ENCODE data around the gene RAB6B. TPM values are rescaled to one million over a fixed set of nuclear protein-coding genes. Genes with fewer than 3 reads are reported as not detected.
A peak's percentile ranks its signal among the peaks of the same experiment; 100 is the strongest.

Gene RAB6B
- total RNA-seq, 4 donors from 2014 or later = 0.30 to 1.1 (median 0.65) TPM

DNA sequence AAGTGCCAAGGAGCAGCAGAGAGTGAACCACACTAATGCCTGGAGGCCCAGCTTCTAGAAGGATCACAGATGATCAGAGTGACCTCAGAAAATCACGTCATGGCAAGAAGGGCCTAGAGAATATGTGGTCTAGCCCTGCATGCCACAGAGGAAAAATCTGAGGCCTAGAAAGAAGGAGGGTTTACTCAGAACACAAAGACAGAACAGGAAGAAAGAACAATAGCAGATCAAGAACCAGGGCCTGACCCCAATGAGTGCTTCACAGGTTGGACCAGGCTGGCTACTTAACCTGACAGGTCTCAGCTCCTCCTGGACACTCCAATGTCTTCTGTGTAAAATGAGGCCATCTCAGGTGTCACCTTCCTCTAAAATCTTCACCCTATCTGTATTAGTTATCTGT is 14.2 kb downstream of the RAB6B start:
- no peak for TF ChIP-seq POLR2A (IDR thresholded peaks at IDR 0.05)
- 71 to 81% methylated on average over 1 of the region's 1 CpG for WGBS, 2 donors
- H3K4me3 ChIP-seq (ENCODE audit: low read depth, poor library complexity, severe bottlenecking) = no peak overlapping the region
- DNase-seq (ENCODE audit: low spot score in 2 of 2) = peak in 1 of 2 donors; percentile 15
- intact Hi-C loops (cut with DNase I; ENCODE audit: low total_unique reads) = no loop called here

DNA sequence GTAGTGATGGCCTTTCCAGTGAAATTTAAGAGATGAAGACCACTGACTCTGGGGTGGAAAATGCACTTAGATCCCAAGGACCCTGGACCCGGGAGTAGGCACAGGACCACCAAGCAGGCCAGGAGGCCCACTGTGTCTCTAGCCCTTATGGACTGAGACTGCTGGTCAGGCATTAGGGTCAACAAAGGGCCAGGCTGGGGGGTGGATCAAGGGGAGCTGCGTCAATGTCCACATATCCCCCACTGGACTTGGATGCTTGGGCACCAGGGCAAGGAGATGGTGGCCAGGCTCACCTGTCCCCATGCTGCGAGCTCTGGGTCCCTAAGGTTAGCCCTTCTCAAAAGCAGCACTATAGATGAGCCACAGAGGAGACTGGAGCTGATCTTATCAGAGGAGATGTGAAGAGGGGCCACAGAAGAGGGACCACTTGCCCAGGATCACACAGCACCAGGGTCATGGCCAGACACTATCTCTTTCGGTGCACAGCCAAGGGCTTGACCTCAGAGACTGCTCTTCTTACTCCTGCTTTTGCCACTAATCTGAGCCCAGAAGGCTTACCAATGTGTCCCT is 14.7 kb downstream of the RAB6B start:
- DNase-seq (ENCODE audit: low spot score in 2 of 2) = peak in 1 of 2 donors; percentile 67
- WGBS, 2 donors = 97 to 100% methylated on average over 3 to 4 of the region's 4 CpGs
- no peak overlapping the region for H3K4me3 ChIP-seq (ENCODE audit: low read depth, poor library complexity, severe bottlenecking)
- TF ChIP-seq, protein P1, sequence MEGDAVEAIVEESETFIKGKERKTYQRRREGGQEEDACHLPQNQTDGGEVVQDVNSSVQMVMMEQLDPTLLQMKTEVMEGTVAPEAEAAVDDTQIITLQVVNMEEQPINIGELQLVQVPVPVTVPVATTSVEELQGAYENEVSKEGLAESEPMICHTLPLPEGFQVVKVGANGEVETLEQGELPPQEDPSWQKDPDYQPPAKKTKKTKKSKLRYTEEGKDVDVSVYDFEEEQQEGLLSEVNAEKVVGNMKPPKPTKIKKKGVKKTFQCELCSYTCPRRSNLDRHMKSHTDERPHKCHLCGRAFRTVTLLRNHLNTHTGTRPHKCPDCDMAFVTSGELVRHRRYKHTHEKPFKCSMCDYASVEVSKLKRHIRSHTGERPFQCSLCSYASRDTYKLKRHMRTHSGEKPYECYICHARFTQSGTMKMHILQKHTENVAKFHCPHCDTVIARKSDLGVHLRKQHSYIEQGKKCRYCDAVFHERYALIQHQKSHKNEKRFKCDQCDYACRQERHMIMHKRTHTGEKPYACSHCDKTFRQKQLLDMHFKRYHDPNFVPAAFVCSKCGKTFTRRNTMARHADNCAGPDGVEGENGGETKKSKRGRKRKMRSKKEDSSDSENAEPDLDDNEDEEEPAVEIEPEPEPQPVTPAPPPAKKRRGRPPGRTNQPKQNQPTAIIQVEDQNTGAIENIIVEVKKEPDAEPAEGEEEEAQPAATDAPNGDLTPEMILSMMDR (IDR thresholded peaks at IDR 0.05) = no peak
- no peak for TF ChIP-seq POLR2A (IDR thresholded peaks at IDR 0.05)
- intact Hi-C loops (cut with DNase I; ENCODE audit: low total_unique reads) = no loop called here

DNA sequence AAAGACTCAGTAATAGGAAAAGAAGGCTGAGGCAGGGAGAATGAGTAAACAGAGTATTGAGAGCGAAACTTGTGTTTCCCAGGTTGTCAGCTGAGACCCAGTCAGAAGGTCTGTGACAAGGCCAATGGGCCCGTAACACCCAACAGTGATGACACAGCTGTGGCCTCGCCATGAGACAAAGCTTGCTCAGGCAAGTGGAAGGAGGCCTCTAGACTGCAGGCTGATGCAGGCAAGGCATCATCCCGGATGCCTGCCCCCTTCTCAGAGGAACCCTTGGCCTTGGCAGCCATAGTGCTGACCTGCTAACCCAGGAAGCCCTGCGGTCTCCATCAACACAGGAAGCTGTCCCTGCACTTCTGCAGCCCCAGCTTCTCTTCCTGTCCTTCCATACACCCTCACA is 15.4 kb downstream of the RAB6B start:
- WGBS, 2 donors = 88 to 93% methylated on average over 5 of the region's 5 CpGs
- peak in 1 of 2 donors; percentile 45 for DNase-seq (ENCODE audit: low spot score in 2 of 2)
- no peak for TF ChIP-seq POLR2A (IDR thresholded peaks at IDR 0.05)
- TF ChIP-seq, protein P1 (IDR thresholded peaks at IDR 0.05) = no peak
- H3K4me3 ChIP-seq (ENCODE audit: low read depth, poor library complexity, severe bottlenecking) = no peak overlapping the region
- intact Hi-C loops (cut with DNase I; ENCODE audit: low total_unique reads) = no loop called here

DNA sequence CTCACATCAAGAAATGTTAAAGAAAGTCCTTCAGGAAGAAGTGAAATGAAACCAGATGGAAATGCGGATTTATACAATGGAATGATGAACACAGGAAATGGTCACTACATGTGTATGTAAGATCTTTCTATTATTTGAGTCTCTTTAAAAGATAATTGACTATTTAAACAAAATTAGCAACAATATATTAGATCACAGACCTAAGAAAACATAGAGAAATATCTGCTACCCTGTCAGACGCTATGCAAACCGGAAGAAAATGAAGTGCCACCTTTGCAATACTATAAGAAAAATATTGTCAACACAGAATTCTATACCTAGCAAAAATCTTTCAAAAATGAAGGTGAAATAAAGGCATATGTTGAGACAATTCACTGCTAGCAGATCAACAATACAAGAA is 17.2 kb downstream of the RAB6B start:
- WGBS, 2 donors = 90 to 94% methylated on average over 3 of the region's 3 CpGs
- no peak for DNase-seq (ENCODE audit: low spot score in 2 of 2)
- no peak overlapping the region for H3K4me3 ChIP-seq (ENCODE audit: low read depth, poor library complexity, severe bottlenecking)
- intact Hi-C loops (cut with DNase I; ENCODE audit: low total_unique reads) = no loop called here
- TF ChIP-seq POLR2A (IDR thresholded peaks at IDR 0.05) = no peak
- TF ChIP-seq, protein P1 (IDR thresholded peaks at IDR 0.05) = no peak

DNA sequence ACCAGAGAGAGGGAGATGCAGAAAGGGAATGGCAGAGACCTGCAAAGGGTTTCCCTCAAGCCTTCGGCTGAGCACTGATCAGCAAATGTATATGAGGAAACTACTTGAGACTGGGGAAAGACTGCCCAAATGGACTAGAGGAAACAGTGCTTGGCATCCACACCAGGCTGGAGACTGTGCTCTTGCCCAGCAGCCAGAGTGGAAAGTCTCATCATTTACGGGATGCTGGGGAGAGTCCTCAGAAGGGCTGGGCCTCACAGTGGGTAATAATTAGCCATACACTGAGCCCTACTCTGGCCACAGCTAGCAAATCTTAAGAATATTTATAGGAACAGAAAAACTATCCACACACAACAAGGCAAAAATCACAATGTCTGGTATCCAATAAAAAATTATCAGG is 18.5 kb downstream of the RAB6B start:
- no peak overlapping the region for H3K4me3 ChIP-seq (ENCODE audit: low read depth, poor library complexity, severe bottlenecking)
- intact Hi-C loops (cut with DNase I; ENCODE audit: low total_unique reads) = no loop called here
- TF ChIP-seq POLR2A (IDR thresholded peaks at IDR 0.05) = no peak
- peak in 1 of 2 donors; percentile 17 for DNase-seq (ENCODE audit: low spot score in 2 of 2)
- WGBS, 2 donors = 85 to 93% methylated on average over 2 of the region's 2 CpGs

DNA sequence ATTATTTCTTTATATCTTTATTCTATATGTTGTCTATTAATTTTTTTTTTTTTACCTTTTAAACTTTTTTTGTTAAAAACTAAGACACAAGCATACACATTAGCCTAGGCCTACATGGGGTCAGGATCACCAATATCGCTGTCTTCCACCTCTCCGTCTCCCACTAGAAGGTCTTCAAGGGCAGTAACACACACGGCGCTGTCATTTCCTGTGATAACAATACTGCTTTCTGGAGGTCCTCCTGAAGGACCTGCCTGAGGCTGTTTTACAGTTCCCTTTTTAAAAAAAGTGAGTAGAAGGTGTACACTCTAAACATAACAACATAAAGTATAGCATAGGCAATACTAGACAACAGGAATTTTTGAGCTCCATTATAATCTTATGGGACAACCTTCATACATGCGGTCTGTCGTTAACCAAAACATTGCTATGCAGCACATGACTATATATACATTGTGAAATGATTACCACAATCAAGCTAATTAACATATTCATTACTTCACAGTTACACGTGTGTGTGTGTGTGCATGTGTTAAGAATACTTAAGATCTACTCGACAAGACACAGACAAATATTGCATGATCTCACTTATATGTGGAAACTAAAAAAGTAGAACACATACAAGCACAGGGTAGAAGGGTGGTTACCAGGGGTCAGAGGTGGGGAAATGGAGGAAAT is 20.8 kb downstream of the RAB6B start:
- no peak overlapping the region for H3K4me3 ChIP-seq (ENCODE audit: low read depth, poor library complexity, severe bottlenecking)
- DNase-seq (ENCODE audit: low spot score in 2 of 2) = no peak
- intact Hi-C loops (cut with DNase I; ENCODE audit: low total_unique reads) = no loop called here
- TF ChIP-seq, protein P1 (IDR thresholded peaks at IDR 0.05) = no peak
- no peak for TF ChIP-seq POLR2A (IDR thresholded peaks at IDR 0.05)
- 81 to 82% methylated on average over 8 of the region's 8 CpGs for WGBS, 2 donors

DNA sequence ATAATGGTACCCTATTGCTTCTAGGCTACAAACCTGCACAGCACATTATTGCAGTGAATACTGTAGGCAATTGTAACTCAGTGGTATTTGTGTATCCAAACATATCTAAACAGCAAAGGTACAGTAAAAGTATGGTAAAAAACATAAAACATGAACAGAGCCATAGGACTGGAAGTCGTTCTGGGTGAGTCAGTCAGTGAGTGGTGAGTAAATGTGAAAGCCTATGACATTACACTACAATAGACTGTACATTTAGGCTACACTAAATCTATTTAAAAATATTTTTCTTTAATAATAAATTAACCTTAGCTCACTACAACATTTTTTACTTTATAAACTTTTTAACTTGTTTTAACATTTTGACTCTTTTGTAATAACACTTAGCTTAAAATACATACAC is 21.3 kb downstream of the RAB6B start:
- WGBS, 2 donors = 67 to 75% methylated on average over 1 of the region's 1 CpG
- no peak overlapping the region for H3K4me3 ChIP-seq (ENCODE audit: low read depth, poor library complexity, severe bottlenecking)
- DNase-seq (ENCODE audit: low spot score in 2 of 2) = no peak
- no peak for TF ChIP-seq POLR2A (IDR thresholded peaks at IDR 0.05)
- TF ChIP-seq, protein P1 (IDR thresholded peaks at IDR 0.05) = no peak
- intact Hi-C loops (cut with DNase I; ENCODE audit: low total_unique reads) = no loop called here
